HG03175 (cell line): Measurements from ENCODE around the gene LMO1.

Experiments
- ATAC-seq: cut with Tn5 transposase; IDR thresholded peaks from one replicate; pipeline ENCODE4 v1.9.1; 2021; ENCODE audit warnings: mild to moderate bottlenecking, moderate library complexity; ENCODE audit not compliant: unreplicated experiment

LMO1 gene

DNA sequence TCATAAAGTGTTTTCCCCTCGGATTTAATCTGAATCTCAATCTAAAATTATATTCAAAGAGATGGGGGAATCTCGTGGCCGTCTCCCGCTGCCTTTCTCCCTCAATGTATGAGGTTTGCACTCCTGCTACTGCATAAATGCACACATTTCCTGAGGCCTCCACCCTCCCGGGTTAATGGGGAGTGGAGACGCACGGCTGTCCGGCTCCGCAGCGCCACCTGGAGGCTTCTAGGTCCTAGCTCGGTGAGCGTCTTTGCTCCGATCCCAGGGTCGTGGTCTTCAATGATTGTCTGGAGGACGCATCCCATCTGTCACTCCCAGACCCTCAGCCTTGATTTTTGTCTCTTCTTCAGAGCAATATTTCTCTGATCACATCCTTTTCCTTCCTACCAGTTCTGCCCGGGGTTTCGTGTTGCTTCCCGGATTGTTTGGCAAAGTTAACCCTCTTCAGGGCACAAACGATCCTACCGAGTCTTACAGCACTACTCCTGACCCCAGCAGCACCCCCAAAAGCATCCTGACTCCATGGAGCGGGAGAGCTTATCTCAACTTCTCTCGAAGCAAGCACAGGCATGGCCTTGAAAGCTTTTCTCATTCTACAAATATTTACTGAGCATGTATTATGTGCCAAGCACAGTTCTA, at the start of gene LMO1:
TSS of gene LMO1 (minus strand) at position 110 of the 642 bp plus-strand sequence. CDS start 516 bp downstream, outside the sequence.
- ATAC-seq = peak; percentile 60

DNA sequence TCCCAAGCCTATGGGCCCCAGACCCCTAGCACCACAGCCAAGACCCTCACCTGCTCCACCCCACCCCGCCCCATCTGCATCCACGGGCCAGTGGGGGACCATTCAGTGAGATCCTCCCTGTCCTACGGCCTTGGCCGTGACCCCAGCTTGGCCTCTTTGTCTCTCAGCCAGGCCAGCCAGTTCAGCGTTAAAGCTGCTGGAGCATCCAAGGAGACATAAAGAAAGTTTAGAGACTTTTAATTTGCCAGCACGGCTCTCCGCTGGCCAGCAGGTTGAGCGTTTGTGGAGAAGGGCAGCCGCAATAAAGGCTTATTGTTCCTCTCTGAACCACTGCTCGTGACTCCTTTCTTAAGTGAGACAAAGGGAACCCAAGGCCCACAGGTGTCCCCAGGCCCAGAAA, 49.3 kb upstream of the LMO1 start:
- no peak for ATAC-seq

DNA sequence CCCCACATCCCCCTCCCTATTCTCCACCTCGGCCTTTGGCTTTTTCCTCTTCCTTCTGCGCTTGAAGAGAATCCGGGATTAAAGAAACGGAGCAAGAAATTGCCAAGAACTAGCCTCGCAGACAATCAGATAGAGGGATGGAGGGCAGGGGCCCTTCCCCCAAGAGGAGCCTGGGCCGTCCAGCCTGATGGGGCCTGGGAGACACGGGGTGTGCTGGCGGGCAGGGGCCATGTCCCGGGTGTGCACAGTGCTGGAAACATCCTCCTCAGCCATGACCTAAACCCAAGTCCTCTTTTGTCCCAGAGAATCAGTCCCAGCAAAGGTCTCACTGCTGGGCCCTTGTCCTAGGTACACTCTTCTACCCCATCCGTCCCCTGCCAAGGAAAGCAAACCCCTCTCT, 47.7 kb upstream of the LMO1 start:
- ATAC-seq = no peak

DNA sequence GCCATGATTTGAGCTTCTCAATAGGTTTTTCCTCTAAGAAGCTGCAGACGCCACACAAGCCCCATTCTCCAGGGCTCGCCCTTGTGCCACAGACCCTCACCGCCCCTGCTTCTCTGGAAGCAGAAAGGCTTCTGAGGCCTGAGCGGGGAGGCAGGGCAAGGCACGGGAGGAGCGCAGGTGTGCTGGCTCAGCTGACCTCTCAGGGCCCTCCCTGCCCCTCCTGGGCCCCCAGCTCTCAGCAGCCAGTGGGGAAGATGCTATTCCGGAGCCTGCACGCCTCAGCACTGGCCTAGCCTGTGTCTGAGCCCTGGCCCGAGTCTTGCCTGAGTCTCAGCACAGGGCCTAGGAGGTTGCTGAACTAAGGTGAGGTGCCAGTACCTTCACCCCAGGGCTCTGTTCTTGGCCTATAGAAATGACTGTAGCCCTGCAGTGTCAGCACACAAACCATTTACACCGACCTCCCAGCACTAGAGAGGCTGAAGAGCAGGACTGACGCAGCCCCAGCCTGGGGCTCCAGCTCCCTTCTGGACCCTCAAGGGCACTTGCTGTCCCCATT, 47.1 kb upstream of the LMO1 start:
- no peak for ATAC-seq

DNA sequence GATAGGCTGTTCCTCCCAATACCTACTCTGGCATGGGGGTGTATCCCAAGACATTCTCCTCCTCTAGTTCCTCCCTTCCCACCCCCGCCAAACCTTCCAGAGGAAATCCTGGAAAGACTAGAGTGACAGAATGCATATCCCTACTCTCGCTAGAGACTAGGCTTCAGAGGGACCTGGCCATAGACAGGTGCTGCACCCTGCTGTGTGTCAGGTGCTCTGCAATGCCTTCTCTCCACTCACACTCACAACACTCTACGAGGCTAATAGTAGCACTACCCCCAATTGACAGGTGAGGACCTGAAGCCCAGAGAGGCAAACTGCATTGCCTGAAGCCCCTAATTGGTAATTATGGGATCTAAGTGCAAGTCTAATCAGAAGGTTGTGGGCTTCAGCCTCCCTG, 46.2 kb upstream of the LMO1 start:
- no peak for ATAC-seq

DNA sequence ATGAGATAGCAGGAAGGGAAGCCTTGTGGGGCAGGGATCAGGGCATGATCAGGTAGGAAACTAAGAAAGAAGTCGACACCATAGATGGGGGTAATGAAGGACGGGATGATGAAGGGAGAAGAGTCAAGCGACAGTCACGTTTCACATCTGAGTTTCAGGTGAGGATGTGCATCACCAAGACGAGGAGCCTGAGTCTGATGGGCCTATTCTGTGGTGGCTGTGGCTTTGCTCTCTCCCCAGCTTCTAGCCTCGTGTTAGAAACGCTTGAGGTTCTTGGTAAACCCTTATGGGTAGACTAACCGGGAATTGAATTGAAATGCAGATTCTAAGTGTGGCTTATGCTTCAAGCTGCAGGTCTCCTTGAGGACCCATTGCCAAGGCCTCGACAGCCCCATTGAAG, 45.6 kb upstream of the LMO1 start:
- ATAC-seq = no peak

DNA sequence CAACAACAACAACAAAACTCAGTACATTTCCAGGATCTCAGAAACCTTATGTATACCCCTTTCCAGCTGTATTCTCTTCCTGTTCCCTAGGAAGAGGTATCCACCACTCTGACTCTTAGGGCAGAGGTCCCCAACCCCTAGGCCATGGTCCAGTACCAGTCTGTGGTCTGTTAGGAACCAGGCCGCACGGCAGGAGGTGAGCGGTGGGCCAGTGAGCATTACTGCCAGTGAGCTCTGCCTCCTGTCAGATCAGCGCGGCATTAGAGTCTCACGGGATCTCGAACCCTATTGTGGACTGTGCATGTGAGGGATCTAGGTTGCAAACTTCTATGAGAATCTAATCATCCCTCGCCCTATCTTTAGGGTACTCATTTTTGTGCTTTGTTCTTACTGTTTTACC, 43.9 kb upstream of the LMO1 start:
- ATAC-seq = no peak

DNA sequence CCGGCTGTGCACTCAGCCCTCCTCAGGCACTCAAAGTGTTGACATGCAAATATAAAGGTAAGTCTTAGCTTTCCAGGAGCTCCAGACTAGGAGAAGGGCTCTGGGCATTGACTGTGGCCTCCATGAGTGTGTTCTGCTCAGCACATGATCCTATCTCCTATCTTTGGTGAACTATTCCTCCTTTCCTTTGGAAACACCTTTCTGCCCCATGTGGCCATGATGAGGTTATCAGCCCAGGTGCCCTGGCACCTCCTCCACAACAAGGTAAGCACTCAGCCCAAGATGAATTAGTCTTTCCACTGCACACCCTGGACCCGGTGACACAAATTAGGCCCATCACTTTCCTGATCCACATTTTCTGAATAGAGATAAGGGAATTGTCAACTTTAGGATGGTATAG, 37.9 kb upstream of the LMO1 start:
- ATAC-seq = no peak

DNA sequence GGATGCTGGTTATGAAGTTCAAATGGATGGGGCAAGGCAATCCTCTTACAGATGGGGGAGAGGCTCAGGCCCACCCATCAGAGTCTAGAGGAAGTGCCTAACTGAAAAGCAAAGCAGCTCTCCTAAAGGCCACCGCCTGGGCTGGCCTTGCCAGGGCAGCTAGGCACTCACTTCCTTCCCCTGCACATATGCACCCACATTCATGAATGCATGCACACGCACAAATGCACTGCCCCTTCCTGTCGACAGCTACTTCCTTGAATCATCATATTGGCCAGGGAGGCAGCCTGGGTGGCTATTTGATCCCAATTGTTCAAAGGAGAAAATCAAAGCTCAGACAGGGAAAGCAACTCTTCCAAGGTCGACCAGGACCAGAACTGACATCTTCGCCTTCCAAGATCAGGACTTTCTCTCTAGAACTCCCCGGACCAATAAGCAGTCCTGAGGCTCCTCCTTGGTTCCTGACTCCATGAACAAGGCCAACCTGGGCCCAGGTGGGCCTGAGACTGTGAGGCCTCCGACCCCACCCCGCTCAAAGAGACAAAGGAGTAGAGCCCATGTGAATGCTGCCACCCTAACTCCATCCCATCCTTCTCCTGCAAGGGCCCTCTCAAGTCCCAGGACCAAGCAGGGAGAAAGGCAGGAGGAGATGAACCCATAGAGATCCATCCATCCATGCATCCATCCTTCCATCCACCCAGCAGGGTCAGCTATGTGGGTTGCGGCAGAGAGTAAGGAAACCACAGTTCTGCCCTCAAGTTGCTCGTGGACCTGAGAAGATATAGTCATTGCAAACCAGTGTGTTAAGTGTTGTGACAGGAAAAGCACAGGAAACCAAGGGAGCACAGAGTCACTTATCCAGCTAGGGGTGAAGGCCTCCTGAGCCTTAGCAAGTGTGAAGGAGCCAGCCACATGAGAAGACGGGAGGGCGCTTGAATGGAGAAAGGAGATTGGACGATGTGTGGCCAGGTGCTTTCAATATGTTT, 35.4 kb upstream of the LMO1 start:
- no peak for ATAC-seq

DNA sequence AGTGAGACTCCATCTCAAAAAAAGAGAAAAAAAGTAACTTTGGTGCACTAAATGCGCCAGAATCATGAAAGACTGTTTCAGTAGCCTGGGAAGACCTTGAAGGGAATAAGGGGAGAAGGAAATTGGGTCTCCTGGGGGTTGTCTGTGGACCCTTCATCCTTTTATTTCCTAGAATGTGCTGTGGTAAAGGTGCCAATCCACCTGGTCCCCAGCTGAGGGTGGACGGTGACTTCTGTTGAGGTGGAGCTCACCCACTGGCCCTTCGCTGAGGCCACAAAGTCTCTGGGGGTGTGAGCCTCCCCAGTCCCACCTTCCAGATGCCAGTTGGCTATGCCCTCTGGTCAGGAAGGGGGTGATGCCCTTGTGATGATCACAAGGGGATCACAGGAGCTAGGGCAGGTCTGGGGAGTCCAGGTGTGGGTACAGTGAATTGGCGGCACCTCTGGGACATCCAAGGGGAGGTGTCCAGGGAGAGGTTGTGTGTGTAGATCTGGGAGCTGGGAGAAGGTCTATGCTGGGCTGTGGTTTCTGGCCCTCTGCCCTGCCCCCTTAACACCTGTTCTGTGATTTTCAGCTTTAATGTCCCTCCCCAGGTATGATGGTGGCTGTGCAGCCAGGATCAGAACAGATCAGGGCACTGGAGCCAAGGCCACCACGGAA, 34.2 kb upstream of the LMO1 start:
- ATAC-seq = no peak

DNA sequence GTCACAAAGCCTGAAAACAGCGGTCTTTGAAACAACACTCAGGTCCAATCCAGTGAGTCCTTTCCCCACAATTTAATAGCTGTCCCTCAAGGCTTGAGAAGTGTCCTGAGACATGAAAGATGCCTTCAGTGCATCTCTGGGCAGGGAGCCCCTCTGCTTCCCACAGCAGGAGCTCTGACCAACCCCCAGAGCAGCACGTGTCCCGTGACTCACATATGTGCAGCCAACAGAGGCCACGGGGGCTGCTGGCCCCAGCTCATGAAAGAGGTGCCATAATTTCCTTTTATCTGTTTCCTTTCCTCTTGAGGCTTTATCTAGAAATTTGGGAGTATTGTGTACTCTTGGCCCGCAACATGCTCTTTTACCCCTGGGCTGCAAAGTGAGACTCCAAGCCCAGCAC, 33.2 kb upstream of the LMO1 start:
- no peak for ATAC-seq

DNA sequence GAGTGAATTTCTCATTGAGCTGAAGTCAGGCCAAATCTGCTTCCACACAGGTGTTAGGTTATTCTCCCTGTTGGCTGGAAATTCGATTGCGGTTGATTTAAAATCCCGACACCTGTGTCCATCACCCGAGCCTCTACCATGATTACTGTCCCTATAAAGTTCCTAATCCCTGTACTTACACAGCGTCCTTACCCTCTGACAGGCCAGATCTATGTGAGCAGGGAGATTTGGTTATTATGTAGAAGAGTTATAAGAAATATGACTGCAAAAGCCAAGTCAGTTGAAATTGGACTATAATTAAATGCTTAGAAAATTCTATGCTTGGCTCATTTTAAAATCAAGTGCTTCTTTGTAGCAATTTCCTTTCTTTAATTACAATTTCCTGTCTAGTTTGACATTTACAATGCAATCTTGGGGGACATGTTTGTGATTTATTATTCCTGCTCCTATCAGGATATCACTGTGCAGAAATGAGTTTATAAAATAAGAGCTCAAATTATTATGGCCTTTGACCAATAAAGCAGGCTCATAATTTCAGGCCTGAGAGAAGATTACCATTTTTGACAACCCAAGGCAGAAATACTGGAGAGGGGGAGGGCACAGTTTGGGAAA, 32.5 kb upstream of the LMO1 start:
- no peak for ATAC-seq

DNA sequence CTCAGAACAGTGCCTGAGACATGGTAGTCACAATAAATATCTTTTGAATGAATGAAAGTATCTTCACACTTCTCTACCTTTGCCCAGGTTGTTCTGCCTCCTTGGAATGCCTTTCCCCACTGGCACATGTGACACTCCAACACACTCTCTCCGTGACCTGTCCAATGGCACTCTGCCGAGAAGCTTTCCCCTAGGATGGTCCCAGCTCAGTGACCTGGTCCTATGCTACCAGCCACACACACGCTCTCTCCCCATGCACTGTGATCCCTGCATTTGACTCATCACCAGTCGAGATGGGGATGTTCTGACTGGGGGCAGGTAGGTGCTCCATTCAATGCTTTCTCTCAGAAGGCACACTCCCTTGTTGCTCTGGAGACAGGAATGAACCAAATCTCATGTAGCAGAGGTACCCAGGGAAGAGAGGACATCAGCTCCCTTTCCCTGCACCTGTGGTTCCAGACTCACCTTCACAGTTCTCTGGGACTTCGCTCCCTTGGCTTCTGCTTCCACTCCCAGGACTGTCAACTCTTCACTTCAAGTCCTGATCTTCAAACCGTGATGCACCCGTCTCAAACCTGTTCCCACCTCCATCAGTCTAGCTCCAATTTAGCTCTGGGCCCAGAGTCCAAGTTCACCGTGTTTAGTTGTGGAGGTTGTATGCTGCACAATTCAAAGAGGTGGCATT, 30.7 kb upstream of the LMO1 start:
- ATAC-seq = no peak

DNA sequence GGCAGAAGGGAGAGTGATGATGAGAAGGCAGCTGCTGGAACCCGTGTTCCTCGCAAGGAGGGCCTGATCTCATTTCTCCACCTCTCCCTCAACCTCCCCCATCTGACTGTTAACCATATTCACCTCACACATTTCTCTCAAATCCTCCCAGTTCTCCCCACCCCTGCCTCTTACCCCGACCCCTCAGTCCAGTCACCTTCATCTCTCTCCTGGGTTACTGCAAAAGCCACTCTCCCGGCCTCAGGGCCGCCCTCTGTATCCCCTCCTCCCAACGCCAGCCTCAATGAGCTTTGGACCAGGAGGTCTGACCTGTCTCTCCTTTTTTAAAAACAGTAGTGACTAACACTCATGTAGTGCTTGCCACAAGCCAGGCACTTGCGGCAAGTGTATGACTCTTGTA, 29.5 kb upstream of the LMO1 start:
- no peak for ATAC-seq

DNA sequence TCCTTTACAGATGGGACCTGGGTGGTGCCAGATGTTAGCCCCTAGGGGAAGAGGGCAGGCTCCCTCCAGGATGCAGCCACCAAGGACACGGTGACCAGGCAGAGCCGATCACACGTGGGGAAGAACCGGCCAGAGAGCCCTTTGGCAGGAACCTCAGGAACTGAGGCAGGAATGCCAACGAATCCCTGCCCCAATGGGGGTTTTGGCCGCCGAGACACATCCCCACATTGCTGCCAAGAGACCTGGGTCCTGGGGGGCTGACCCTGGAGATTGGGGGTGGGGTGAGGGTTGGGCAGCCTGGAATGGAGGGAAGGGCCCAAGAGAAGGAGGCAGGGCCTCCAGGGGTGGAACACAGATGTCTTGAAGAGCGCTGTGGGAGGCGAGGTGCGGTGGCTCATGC, 28.7 kb upstream of the LMO1 start:
- ATAC-seq = no peak

DNA sequence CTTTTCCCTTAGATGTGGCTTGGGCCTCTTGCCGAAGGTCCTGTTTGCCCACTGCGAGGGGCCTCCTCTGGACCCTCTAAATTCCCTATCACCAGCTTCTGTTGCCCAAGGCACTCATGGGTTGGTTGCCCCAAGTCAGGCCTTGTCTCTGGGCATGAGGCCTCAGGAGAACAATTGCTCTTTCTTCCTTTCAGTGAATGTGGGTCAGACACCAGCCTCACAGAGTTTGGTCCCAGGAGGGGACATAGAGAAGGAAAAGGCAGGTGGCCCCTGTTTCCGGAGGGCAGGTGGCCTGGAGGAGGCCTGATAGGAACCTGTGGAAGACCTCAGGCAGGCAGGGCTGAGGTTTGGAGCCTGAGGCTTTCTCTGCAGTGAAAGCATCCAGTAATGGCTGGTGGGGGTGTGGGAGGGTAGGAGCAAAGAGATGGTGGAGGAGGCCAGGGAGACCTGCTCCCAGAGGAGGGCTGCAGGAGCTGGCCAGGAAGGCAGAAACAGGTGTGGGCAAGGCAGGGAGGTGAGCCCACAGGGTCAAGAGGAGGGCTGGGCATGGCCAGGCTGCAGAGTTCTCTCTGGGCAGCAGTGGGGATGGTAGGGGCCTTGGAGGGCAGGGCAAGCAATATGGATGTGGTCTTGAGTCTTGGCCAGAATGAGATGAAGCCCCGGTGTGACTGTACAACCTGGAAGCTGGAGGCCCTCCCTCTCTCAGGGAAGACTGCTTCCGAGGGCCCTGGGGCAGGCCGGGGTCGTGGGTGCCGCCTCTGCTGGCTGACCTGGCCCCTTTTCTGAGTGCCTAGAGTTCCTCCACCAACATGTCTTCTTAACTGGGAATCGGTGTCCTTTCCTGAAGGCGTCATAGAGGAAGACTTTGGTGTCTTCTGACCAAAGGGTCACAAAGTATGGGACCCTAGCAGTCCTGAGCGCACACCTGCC, 28.0 kb upstream of the LMO1 start:
- ATAC-seq = no peak

DNA sequence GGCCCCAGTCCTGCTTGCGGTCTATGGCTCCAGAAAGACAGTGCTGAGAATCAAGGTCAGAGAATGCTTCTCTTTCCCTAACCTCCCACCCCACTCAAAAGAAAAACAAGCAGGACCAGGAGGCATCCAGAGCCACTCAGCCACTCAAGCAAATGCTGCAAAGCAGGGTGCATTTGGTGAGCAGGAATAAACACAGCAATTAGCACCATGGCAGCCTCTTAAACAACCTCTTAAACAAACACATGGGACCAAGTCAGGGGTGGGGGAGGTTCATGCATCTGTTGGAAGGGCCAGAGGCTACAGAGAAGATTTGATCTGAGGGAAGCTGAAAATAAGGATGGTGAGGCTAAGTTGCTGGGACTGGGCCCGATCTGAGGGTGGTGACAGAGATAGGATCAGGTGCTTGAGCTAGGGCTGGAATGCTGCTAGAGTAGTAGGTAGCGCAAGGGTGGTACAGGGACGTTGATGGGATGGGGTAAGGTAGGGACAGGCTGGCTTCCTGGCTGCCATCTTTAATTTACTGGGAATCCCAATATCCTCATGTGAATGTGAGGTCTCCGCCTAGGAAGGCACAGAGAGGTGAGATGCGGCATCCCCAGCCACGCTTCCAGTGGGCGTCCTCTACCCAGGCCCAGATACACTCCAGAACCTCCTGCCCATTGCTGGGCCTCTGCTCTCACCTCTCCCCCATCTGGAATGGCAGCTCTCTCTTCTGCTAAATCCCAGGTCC, 26.6 kb upstream of the LMO1 start:
- no peak for ATAC-seq

DNA sequence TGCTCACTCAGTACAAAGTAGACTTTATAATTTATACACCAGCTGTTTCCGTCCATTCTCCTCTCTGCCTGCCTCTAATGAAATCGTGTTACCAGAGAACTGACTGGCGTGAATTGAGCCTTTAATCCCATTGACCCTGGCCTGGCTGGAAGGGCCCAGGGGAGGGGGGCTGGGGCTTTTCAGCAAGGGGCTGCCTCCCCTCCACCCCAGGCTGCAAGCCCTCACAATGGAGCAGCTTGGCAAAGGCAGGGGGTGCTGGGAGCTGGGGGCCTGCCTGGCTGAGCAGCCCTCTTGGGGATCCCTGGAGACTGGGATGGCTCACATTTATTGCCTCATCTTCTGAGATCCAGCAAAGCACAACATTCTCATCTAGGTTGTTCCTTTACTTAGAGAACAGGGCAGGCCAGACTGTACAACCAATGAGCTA, 25.8 kb upstream of the LMO1 start:
- no peak for ATAC-seq
